Fibroblast of lung (primary cell): ENCODE data around the gene USP6NL.

Source experiments
- EZH2 ChIP-seq: IDR thresholded peaks from 2 replicates; pipeline ENCODE4 v1.5.1; 2012; ENCODE audit warnings: low read length, control low read depth, mild to moderate bottlenecking; ENCODE audit errors: missing control alignments
- TF ChIP-seq, protein P1 (sequence below), 2 donors: IDR thresholded peaks in 1 of 2; conservative IDR thresholded peaks in 1 of 2; 1 replicate in 1 of 2; 2 replicates in 1 of 2; pipeline ENCODE4 v1.5.1; 2011 to 2012; ENCODE audit warnings: low read length in 2 of 2, control low read depth in 1 of 2, inconsistent platforms in 1 of 2, low read depth in 1 of 2, mild to moderate bottlenecking in 1 of 2

DNA sequence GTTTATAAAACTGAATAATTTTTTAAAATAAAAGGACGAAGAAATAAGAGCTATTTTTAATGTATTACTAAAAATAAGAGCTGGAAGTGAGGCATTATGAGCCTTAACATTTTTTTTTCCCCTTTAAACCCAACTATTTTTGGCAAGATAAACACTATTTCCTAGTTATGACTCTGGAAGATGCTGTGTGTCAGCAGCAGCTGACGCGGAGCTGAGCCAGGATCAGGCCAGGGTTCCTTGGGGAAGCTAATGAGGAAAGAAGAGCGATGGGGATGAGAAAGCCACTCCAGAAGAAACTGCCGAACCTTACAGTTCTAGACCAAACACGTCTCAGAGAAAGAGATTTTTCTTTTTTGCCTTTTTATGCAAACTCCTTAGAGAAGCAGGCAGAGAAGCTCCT is 85.9 kb downstream of the USP6NL start:
- TF ChIP-seq, protein P1, sequence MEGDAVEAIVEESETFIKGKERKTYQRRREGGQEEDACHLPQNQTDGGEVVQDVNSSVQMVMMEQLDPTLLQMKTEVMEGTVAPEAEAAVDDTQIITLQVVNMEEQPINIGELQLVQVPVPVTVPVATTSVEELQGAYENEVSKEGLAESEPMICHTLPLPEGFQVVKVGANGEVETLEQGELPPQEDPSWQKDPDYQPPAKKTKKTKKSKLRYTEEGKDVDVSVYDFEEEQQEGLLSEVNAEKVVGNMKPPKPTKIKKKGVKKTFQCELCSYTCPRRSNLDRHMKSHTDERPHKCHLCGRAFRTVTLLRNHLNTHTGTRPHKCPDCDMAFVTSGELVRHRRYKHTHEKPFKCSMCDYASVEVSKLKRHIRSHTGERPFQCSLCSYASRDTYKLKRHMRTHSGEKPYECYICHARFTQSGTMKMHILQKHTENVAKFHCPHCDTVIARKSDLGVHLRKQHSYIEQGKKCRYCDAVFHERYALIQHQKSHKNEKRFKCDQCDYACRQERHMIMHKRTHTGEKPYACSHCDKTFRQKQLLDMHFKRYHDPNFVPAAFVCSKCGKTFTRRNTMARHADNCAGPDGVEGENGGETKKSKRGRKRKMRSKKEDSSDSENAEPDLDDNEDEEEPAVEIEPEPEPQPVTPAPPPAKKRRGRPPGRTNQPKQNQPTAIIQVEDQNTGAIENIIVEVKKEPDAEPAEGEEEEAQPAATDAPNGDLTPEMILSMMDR (conservative IDR thresholded peaks at IDR 0.05 in 1 of 2, IDR thresholded peaks at IDR 0.05 in 1 of 2; ENCODE audit: low read depth in 1 of 2, low read length in 2 of 2), result no peak
- no peak for TF ChIP-seq EZH2
